GM12872 (cell line): ENCODE data around the gene JAKMIP1.

Source experiments
- TF ChIP-seq, protein P1 (sequence below): IDR thresholded peaks from 3 replicates; pipeline ENCODE4 v1.5.1; 2011; ENCODE audit warnings: low read depth, mild to moderate bottlenecking, low read length, moderate library complexity; ENCODE audit not compliant: insufficient read depth

JAKMIP1 gene

DNA sequence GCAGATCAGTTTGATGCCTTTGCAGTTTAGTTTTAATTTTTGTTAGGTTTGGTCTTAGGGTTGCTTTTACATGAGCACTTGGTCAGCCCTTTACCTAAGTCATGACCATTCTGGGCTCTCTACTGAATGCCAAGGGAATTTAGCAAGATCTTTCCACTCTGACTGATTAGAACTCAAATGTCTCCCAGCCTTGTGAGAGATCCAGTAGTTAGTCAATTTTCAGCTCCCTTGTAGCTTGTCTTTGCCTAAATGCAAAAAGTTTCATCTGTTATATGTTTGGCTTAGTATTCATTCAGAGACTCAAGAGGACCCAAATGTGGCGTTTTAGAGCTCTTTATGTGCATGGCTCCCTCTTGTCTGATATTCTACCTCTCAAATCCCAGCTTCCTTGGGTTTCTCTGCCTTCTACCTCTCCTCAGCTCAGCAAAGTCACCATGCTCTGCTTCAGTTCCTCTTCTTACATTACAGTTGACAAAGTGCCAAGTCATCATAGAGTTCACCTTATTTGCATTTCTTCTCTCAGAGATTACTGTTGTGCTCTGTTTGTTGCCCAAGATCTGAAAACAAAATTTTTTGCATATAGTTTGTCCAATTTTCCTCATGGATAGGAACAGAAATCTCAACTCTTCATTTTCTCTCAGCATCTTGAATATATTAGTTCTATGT is 17.5 kb upstream of the JAKMIP1 start:
- TF ChIP-seq, protein P1, sequence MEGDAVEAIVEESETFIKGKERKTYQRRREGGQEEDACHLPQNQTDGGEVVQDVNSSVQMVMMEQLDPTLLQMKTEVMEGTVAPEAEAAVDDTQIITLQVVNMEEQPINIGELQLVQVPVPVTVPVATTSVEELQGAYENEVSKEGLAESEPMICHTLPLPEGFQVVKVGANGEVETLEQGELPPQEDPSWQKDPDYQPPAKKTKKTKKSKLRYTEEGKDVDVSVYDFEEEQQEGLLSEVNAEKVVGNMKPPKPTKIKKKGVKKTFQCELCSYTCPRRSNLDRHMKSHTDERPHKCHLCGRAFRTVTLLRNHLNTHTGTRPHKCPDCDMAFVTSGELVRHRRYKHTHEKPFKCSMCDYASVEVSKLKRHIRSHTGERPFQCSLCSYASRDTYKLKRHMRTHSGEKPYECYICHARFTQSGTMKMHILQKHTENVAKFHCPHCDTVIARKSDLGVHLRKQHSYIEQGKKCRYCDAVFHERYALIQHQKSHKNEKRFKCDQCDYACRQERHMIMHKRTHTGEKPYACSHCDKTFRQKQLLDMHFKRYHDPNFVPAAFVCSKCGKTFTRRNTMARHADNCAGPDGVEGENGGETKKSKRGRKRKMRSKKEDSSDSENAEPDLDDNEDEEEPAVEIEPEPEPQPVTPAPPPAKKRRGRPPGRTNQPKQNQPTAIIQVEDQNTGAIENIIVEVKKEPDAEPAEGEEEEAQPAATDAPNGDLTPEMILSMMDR: no peak

DNA sequence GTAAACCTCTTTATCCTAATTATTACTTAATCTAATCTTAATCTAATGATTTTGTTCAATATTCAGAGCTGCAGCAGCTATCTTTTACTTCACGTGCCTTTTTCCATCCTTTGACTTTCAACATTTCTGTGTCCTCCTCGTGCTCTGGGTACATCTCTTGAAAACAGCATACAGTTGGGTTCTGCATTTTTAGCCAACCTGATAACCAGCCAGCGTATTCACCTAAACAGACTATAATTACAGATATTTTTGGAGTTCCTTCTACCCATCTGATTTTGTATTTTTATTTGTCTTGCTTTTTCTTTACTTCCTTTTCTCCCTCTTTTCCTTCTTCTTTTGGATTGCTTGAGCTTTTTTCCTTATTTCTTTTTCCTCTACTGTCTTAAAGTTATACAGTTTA is 16.2 kb upstream of the JAKMIP1 start:
- TF ChIP-seq, protein P1: no peak

DNA sequence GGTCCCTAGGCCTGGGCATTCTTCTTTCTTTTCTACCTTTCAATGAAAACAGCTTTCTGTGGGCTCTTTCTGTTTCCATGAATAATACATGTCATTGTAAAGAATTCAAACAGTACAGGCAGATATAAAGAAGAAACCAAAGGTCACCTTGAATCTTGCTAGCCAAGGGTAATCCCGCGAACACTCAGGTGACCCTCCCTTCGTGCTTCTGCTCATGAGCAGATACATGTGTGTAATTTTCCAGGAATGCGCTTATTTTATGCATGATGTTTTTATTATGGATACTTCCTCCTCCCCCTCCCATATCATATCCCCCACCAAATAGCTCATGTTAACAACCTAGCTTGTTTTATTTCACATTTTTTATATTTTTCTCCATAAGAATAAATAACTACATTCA is 9.6 kb upstream of the JAKMIP1 start:
- TF ChIP-seq, protein P1: no peak

DNA sequence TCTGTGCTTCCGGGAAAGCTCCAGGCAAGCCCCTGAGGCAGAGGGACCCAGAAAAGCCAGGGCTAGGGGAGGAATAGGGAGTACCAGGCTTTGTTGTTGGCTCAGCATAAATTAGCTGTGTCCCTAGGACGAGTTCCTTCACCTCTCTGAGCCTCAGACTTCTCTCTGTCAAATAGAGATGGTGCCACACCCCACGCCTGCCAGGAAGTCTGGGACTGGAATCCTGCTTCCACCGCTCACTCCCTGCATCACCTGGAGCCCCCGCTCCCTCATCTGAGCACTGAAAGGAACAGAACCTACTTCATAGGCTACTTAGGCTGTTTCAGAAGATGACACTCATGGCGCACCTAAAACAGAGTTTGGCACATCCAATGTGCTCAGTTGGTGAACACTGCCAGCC is 8.1 kb upstream of the JAKMIP1 start:
- TF ChIP-seq, protein P1: no peak

DNA sequence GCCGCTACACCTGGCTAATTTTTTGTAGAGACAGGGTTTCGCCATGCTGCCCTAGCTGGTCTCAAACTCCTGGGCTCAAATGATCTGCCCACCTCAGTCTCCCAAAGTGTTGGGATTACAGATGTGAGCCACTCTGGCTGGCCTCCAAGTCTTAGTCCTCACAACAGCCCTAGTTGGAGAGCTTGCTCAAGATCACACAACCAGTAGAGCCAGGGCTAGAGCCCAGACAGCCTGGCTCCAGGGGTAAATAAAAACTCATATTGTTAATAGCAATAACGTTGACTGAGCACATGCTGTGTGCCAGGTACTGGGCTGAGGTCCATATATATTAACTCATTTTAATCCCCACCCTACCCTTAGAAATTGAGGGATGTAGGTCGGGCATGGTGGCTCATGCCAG is 7.3 kb upstream of the JAKMIP1 start:
- TF ChIP-seq, protein P1: no peak

DNA sequence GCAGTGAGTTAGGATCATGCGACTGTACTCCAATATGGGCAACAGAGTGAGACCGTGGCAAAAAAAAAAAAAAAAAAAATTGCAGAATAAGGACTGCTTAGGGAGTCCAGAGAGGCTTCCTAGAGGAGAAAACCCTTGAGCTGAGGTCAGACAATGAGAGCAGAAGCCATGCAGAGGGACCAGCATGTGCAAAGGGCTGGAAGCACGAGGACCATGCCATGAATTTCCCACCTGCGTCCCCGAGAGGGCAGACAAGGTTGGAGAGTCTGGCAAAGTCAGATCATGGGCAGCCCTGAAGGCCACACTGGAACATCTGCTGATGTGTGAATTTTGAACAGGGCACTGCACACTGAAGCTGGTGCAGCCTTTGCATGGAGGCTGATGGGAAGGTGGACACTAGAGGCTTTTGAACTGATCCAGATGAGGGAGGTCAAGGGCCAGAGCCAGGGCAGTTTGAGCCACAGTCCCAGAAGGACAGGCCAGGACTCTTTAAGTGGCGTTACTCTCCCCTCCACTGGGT is 6.5 kb upstream of the JAKMIP1 start:
- TF ChIP-seq, protein P1: no peak

DNA sequence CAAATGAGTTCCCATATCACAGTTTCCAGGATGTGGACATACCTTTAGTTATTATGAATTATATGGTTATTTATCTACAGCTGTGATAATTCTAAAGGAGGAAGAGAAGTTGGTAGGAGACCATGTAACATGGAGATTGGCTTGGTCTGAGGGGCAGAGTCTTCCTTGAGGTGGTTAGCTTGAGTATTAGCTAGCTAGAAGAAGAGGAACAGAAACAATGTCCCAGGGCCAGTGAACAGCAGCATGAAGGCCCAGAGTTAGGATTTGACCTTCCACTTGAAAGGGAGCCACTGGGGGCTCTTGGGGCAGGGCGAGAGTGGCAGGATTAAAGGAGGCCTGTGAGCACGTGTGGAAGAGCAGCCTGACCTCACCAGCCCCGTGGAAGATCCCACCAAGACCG is 5.6 kb upstream of the JAKMIP1 start:
- TF ChIP-seq, protein P1: no peak
